PC-3 (cell line): ENCODE data around the gene ANXA8L1.
"Not testable (repeated sequence)": the region's sequence is repeated elsewhere in the genome, so short reads cannot be mapped to it uniquely, and the experiment has no call there.

Experiments used
- EZH2 ChIP-seq: fragments of 300-600 bp; sonication (generic); IDR thresholded peaks from one replicate; pipeline ENCODE4 v1.6.1; 2017; ENCODE audit warnings: antibody characterized with exemption, mild to moderate bottlenecking, low read length; ENCODE audit not compliant: unreplicated experiment
- TF ChIP-seq, protein P1 (sequence below): fragments of 300-600 bp; sonication (generic); conservative IDR thresholded peaks from 2 replicates; pipeline ENCODE4 v1.5.1; 2017; ENCODE audit warnings: antibody characterized with exemption, low read depth, mild to moderate bottlenecking, low read length

DNA sequence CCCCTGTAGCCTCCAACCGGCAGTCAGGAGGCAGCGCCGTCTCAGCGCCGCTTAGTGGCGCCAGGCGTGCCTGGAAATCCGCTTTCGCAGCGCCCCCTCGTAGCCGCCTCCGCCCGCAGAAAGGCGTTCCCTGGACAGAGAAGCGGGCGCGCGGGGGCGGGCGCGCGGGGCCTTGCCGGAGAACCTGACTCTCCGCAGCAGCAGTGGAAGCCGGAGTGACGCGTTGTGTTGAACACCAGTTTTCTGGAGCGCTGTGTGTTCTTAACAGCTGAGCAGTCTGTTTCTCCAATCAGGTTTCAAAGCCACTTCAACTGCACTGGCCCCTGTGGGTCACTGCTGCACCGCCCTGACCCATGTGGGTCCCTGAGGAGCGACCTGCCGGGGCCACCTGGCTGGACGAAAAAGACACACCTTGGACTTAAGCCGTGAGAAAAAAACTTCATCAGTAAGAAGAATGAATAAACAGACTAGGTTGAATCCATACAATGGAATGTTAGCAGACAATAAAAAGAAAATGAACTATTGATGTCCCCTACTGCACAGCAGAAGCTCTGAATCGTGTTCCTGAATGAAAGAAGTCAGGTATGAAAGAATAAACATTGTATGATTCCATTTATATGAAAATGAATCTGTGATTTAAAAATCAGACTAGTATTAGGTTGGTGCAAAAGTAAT lies 22.8 kb downstream of the ANXA8L1 start:
- TF ChIP-seq, protein P1, sequence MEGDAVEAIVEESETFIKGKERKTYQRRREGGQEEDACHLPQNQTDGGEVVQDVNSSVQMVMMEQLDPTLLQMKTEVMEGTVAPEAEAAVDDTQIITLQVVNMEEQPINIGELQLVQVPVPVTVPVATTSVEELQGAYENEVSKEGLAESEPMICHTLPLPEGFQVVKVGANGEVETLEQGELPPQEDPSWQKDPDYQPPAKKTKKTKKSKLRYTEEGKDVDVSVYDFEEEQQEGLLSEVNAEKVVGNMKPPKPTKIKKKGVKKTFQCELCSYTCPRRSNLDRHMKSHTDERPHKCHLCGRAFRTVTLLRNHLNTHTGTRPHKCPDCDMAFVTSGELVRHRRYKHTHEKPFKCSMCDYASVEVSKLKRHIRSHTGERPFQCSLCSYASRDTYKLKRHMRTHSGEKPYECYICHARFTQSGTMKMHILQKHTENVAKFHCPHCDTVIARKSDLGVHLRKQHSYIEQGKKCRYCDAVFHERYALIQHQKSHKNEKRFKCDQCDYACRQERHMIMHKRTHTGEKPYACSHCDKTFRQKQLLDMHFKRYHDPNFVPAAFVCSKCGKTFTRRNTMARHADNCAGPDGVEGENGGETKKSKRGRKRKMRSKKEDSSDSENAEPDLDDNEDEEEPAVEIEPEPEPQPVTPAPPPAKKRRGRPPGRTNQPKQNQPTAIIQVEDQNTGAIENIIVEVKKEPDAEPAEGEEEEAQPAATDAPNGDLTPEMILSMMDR, result 0 out of 2 replicates have a peak, but pooled peaks have one; percentile 20
- not testable (repeated sequence) for TF ChIP-seq EZH2
